GM19238 (cell line): Measurements from ENCODE around the gene PINK1.
"Not testable (repeated sequence)": the region's sequence is repeated elsewhere in the genome, so short reads cannot be mapped to it uniquely, and the experiment has no call there.

Experiments used
- DNase-seq: peaks from one replicate; pipeline ENCODE4 v3.0.0; 2011; ENCODE audit warnings: low spot score; ENCODE audit not compliant: insufficient read length

The PINK1 gene

GRCh38 chr1:20633190-20634064 is at the start of gene PINK1:
PINK1 (plus strand) TSS chr1:20633458; CDS start chr1:20633549, 91 bp downstream.
- DNase-seq = peak; percentile 83

- no peak for DNase-seq
Observed at GRCh38 chr1:20584890-20585289, 48.4 kb upstream of the PINK1 start.

GRCh38 chr1:20586953-20587660 is 46.2 kb upstream of the PINK1 start:
- DNase-seq = no peak

DNA sequence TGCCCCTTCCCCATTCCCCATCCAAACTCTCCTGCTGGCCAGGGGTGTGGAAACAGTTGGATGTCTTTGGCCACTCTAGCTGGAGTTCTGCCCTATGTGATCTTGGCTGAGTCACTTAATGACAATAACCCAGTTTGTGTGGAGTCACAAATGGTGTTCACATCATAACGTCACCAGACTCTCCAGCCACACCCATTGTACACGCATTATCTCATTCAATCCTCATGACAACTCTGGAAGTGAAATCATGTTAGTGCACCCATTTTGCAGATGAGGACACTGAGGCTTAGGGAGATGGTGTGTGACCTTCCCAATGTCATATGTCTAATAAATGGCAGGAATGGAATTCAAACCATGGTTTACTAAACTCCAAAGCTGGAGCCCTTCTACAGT is 45.6 kb upstream of the PINK1 start:
- no peak for DNase-seq

DNA sequence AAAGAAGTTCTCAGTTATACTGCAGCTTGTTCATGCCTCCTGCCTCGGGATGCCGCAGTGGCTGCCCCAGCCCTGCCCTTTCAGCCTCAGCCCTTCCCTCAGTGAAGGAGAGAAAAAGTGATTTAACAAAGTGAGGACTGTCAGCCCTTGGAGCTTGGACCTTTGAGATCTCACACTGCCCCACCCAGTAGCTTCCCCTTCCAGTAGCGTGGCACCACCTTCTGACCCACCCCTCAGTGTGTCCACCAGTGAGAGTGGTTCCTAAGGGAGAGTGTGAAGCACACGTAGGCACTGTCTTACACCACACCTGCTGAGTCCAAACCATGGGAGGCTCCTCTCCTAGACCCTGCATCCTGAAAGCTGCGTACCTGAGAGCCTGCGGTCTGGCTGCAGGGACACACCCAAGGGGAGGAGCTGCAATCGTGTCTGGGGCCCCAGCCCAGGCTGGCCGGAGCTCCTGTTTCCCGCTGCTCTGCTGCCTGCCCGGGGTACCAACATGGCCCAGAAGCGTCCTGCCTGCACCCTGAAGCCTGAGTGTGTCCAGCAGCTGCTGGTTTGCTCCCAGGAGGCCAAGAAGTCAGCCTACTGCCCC is 44.5 kb upstream of the PINK1 start, which contains the start of gene CDA:
TSS of gene CDA (plus strand) at position 464 of the 592 bp plus-strand sequence. CDS start at position 497, 33 bp downstream.
- DNase-seq = no peak

DNA sequence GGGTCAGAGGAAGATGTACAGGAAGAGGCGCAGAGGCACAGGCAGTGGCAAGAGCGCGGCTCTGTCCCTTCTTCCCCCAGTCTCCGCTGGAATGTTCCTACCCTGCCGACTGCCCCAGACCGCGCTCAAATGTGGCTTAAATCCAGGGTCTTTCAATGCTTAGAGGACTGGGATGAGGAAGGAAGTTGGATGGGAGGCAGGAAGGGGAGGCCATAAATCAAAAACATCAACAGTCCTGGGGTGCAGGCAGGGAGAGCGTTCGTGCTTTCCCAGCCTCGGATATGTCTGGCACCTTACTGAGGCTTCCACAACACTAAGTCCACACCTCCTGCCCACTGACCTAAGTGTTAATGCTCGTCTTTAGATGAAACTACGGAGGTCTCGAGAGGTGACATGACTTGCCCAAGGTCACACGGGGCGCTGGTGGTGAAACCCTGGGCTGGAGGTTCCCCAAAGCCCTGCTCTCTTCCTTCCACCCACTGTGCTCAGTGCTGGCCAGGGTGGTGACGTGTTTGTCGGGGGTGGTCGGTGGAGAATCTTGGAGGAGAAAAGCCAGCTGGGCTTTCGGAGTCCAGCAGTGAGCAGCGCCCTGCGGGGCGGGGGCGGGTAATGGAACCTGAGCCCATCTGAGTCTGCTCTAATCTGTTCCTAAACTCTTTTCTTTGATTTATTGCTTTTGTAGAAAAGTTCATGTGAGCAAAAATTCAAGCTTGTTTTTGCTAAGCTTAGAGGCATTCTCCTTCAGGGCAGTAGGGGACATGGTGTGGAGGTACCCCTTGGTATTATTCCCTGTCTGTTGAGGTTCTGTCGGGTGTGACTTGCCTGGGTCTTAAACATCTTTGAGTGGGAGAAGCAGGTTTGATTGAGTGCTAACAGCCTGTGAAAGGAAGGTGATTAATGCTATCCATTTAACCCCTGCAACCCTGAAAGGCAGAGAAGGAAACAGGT is 43.7 kb upstream of the PINK1 start:
- DNase-seq = no peak

DNA sequence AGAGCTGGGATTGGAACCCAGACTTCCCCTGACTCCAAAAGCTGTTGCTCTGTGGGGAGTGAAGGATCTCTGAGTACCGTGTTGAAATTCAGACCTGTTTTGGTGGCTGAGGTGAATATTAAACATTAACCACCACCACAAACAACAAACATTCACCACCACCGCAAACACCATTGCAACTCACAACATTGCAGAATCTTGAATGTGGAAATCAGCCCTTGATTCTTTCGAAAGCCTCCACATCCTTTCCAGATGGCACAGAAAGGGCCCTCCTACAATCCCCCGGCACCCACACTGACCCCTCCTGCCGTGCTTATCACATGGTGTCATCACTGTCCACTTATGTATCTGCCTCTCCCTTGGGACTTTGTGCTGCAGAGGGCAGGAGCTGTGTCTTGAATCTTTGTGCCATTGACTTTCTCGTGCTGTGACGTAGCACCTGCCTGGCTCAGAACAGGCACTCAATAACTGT is 42.9 kb upstream of the PINK1 start:
- DNase-seq = no peak

GRCh38 chr1:20593756-20594155 is 39.5 kb upstream of the PINK1 start:
- no peak for DNase-seq

DNA sequence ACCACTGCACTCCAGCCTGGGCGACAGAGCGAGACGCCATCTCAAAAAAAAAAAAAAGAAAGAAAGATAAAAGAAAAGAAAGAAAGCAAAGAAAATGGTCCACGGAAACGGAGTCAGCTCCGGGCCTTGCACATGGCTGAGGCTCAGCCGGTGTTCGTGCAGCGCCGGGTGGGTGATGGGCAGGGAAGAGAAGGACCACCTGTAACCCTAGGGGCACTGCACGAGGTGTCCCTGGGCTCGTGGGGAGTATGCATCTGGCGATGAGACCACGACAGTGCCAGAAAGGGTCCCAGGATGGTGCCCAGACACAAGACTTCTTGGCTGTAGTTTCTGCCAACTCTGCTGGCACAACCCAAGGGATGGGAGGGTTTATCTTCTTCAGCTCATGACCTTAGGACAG is 38.5 kb upstream of the PINK1 start:
- DNase-seq = no peak

DNA sequence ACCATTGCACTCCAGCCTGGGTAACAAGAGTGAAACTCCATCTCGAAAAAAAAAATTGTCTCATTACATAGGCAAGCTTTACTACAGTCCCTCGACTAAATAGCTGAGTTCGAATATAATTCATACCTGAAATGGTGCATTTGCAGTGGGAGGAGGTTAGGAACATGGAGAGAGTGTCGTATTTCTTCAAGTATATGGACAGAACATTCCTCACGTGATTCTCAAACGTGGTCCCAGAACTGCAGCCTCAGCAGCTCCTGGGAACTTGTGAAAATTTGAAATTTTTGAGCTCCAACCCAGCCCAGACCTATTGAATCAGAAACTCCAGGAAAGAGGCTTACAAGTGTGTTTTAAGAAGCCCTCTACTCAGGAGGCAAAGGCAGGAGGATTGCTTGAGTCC is 37.2 kb upstream of the PINK1 start:
- no peak for DNase-seq

DNA sequence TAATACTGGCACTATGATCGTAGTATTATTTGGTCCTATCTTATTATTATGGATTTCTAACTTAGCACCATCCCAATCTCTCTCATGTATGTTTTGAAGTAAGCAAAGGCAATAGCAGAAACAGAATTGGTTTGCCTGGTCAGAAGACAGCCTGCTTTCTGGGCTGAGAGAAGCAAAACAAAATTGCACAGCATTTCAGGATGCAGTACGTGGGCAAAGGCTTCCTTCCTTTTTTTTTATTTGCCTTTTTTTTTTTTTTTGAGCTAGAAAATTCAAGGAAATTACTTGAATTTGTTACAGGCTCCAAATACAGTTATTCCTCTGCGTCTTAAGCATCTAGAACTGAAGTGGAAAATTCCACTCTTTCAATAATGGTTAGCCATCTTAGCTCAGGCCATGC is 35.6 kb upstream of the PINK1 start:
- DNase-seq = no peak

- no peak for DNase-seq
Observed at GRCh38 chr1:20600156-20600555, 33.1 kb upstream of the PINK1 start.

- DNase-seq = no peak
Observed at GRCh38 chr1:20601129-20601825, 32.0 kb upstream of the PINK1 start.

DNA sequence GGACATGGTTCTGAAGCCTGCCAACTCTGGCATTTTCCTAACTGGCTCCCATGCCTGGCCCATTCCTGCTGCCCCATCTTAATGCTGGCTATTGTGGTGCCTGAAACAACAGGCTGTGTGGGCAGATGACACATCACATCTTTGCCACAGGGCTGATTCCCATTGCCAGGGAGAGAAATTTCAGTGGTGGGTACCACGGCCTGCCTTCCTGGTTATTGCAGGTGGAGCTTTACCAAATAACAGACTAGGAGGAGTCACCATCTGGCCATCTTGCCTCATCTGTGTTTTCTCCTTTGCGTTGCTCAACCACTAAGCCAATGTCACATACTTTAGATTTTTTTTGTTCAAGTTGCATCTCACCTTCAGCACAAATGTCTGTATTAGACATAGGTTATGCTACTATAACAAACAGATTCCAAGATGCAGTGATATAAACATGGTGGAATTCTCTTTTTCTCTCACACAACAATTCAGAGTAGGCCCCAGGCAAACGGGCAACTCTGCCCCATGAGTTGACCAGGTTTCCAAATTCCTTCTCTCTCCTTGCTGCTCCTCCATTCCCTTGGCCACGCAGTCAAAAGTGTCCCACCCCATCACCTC is 30.3 kb upstream of the PINK1 start:
- no peak for DNase-seq

GRCh38 chr1:20603504-20604464 is 29.5 kb upstream of the PINK1 start:
- no peak for DNase-seq

DNA sequence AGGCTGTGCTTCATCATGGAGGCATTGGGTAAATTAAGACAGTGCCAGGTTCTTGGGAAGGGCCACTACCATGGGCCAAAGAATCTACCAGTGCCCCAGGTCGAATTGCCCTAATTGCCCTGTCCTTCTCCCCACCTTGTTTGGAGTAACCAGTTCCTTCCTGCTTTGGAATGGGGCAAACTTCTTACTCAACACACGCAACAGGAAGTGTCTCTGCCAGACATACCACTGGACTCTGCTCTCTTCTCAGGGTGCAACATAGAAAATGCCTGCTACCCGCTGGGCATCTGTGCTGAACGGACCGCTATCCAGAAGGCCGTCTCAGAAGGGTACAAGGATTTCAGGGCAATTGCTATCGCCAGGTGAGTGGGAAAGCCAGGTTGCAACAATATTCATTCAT is 28.6 kb upstream of the PINK1 start:
- DNase-seq = no peak

DNA sequence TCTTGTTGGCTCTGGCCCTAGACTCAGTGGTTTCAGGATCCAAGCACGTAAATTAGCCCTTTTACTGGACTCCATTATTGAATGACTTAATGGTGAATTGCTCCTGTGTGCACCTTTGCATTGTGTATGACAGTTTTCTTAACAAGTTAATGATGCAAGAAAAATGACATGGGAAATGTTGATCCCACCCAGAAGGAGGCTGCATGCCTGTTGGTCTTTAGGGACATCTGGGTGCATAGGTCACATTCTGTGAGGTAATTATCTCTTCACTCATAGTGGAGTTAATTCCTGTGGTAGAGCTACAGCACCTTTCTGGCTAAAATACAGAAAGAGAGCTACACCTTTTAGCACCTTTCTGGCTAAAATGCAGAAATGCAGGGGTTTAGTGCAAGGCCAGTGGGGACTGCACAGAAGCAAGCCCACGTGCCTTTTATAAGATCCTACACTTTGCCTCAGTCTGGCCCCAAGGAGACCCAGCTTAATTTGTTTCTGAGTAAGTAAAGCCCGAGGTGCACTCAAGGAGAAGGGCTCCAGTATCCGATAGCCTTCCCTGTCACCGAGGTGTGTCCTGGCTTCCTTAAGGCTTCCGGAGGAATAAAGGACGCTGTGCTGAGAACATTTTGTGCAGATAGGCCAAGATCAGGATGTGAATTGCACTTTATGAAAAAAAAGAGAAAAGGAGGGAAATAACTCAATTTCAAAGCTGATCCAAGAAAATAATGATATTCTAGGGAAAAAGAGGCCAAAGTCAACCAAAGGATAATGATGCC is 26.3 kb upstream of the PINK1 start:
- not testable (repeated sequence) for DNase-seq

- no peak for DNase-seq
Observed at GRCh38 chr1:20609541-20609940, 23.7 kb upstream of the PINK1 start.
